ENCODE results near the gene CNTROB. TPM values are rescaled to one million over a fixed set of nuclear protein-coding genes. Genes with fewer than 3 reads are reported as not detected.

The CNTROB gene, protein sequence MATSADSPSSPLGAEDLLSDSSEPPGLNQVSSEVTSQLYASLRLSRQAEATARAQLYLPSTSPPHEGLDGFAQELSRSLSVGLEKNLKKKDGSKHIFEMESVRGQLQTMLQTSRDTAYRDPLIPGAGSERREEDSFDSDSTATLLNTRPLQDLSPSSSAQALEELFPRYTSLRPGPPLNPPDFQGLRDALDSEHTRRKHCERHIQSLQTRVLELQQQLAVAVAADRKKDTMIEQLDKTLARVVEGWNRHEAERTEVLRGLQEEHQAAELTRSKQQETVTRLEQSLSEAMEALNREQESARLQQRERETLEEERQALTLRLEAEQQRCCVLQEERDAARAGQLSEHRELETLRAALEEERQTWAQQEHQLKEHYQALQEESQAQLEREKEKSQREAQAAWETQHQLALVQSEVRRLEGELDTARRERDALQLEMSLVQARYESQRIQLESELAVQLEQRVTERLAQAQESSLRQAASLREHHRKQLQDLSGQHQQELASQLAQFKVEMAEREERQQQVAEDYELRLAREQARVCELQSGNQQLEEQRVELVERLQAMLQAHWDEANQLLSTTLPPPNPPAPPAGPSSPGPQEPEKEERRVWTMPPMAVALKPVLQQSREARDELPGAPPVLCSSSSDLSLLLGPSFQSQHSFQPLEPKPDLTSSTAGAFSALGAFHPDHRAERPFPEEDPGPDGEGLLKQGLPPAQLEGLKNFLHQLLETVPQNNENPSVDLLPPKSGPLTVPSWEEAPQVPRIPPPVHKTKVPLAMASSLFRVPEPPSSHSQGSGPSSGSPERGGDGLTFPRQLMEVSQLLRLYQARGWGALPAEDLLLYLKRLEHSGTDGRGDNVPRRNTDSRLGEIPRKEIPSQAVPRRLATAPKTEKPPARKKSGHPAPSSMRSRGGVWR
- 7.0 and 14.5 TPM in 2 replicates for total RNA-seq

DNA sequence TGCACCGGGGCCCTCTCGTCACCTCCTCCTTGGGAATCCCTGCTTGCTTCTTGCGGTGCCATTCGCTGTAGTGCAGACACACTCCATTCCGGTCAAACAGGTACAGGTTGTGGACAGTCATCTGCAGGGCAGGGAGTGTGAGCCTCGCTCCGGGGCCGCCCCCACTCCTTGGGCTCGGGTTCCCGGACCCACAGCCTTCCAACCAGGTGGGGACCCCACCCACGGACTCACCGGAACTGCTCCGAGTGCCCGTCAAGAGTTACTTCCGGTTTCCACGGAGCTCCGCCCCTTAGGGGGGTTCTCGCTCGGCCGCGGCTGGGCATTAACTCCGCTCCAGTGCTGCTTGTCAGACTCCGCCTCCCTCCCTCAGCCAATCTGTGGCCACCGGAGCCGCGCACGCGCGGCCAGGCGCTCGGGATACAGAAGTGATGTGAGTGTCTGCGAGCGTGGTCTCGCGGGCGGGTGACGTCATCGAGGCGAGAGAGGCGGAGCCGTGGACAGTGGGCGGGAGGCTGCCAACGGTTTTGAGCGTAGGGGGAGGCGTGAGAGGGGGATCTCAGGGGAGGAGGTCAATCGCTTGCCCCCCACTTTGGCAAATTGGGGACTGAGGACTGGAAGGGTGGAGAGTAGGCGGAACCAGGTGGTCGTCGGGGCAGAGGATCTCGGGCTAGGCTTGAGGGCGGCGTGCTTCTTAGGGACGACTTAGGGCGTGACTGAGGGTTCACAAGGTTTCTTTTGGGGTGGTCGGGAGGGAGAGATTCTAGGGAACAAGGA, at the start of gene CNTROB, which contains the start of gene TRAPPC1:
Gene CNTROB, plus strand, starts transcription at position 498 of the 774 bp plus-strand sequence. CDS start 874 bp downstream, outside the sequence.
Gene TRAPPC1, minus strand, starts transcription at position 238 of the 774 bp plus-strand sequence. Its CDS starts 117 bp downstream, at position 121.

DNA sequence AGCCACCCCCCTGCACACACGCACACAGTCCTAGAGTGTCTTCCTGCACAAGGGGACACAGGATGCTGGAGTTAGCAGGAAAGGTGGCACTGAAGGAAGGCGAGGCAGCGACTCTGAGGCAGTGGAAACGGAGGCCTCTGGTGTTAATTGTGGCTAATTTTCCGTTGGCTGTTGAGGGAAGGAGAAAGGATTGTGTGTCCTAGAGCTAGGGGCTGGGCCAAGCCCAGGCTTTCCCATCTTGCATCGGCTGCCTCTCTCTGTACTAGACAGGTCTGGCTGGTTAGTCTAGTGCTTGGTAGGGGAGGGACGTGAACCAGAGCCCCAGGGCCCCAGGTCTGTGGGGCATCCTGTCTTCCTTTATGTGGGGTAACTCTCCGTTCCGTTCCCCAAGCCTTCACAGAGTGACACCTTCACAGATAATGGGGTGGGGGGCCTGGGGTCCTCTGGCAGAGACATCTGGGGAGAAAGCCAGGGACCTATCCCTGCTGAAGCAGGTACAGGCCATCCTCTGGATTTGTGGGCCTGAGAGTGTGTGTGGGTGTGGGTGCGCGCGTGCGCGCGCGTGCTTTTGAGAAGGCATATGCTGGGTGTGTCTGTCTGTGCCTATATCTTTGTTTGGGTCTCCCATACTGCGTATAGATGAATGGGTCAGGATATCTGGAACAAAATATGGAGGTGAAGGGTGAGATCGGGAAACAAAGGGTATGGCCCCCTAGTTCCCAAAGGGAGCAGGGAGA, 43.7 kb upstream of the CNTROB start, which contains the start of gene CHD3:
Gene CHD3, plus strand, starts transcription at position 606 of the 737 bp plus-strand sequence. CDS start 212 bp downstream, outside the sequence.

DNA sequence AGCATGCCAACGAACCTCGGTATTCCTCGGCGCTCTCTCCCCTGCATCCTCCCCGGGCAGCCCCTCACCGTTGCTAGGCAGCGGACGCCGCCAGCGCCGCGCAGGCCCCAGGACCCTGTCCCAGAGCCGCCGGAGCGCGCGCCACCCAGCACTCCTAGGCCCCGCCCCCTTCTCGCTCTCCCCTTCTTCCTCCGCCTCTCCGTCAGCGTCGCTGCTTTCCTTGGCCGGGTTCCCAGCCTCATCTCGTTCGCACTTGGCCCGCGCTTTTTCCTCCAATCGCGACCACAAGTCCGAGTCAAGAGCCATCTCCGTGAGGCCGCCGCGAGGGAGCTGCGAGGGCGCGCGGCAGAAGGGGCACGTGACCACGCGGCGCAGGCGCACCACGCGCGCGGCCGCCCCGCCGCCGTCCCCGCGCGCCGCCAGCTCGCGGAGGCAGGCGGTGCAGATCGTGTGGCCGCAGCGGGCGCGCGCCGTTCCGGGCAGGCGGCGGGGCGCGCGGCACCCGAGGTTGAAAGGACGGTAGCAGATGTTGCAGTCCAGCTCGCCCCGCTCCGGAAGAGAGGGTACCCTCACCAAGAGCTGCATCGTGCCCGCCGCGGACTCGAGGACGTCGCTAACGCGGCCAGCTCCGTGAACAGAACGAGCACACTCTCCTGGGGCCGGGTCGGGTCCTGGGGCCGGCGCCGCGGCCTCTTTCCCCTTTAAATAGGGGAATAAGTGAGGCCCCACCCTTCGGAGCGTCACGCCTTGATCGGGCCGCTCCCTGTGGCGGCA, 16.2 kb upstream of the CNTROB start, which contains the start of gene RNF227:
Gene RNF227, minus strand, starts transcription at position 679 of the 774 bp plus-strand sequence. Its CDS starts 94 bp downstream, at position 585.

DNA sequence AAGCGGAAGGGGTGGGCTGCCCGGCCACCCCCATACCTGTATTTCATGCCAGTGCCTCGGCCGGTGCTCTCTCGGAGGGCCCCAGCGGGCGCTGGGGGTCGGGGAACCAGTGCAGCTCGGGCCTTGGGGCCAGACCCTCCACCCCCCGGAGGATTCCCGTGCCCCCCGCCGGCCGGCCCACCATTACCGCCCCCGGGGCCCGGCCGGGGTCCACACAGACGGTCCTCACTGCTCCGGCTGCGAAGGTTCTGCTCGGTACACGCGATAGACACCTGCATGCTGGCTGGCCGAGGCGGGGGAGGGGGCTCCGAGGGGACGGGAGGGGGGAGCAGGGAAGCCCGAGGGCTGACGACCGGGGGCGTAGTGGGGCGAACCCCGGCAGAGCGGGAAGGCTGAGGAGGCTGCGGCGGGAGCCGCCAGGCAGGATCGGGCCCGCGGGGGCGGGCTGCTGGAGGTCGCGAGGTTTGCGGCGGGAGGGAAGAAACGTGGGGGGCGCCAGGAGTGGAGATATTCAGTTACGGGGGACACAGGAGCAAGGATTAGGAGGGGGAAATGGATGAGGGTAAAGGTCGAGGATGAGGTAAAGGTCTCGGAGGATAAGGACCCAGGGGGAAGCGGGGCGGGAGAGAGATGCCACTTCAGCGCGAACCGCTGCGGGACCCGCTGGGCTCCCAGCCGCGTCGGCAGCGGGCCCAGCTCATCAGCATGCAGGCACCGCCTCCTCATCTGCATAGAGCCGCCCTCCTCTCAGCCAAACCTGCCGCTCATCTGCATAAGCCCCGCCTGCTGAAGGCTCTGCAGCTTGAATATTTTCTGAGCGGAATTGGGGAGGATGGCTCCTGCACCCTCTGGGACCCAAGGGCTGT, 2.6 kb upstream of the CNTROB start, which contains the start of gene KCNAB3:
Gene KCNAB3, minus strand, starts transcription at position 699 of the 866 bp plus-strand sequence. Its CDS starts 421 bp downstream, at position 278.

Other genes with a start within 250 kb of the CNTROB start
- gene TP53, start 244.7 kb upstream of the CNTROB start, total RNA-seq = 15.8 and 23.1 TPM in 2 replicates
- gene WRAP53, start 243.7 kb upstream of the CNTROB start, total RNA-seq = 4.6 and 4.7 TPM in 2 replicates
- gene EFNB3, start 227.0 kb upstream of the CNTROB start, total RNA-seq = 0.48 TPM in 1 of 2 replicates, not detected in the other
- 0.21 TPM in 1 of 2 replicates, not detected in the other for gene DNAH2, start 214.5 kb upstream of the CNTROB start, total RNA-seq
- 3.4 and 6.3 TPM in 2 replicates for gene KDM6B, start 98.0 kb upstream of the CNTROB start, total RNA-seq
- 0.43 and 0.96 TPM in 2 replicates for gene TMEM88, start 77.1 kb upstream of the CNTROB start, total RNA-seq
- gene NAA38, start 74.6 kb upstream of the CNTROB start, total RNA-seq = 45.1 and 49.0 TPM in 2 replicates
- 8.5 and 9.6 TPM in 2 replicates for gene CYB5D1, start 74.2 kb upstream of the CNTROB start, total RNA-seq
- gene CHD3, start 43.4 kb upstream of the CNTROB start, total RNA-seq = 32.2 and 63.9 TPM in 2 replicates
- 20.5 and 22.8 TPM in 2 replicates for gene RNF227, start 15.9 kb upstream of the CNTROB start, total RNA-seq
- gene KCNAB3, start 2.4 kb upstream of the CNTROB start, total RNA-seq = under 0.01 TPM in 1 of 2 replicates, not detected in the other
- 23.2 and 33.0 TPM in 2 replicates for gene TRAPPC1, start 260 bp upstream of the CNTROB start, total RNA-seq
- not detected in 2 replicates for gene GUCY2D, start 70.4 kb downstream of the CNTROB start, total RNA-seq
- gene ALOX15B, start 106.9 kb downstream of the CNTROB start, total RNA-seq = 53.3 and 97.1 TPM in 2 replicates
- 1.2 TPM in 1 of 2 replicates, not detected in the other for gene ALOX12B, start 155.5 kb downstream of the CNTROB start, total RNA-seq
- gene ALOXE3, start 186.3 kb downstream of the CNTROB start, total RNA-seq = 0.85 and 1.4 TPM in 2 replicates
- gene HES7, start 191.9 kb downstream of the CNTROB start, total RNA-seq = 1.2 and 1.5 TPM in 2 replicates
- 13.7 and 25.4 TPM in 2 replicates for gene PER1, start 220.2 kb downstream of the CNTROB start, total RNA-seq
- 3.4 and 3.9 TPM in 2 replicates for gene VAMP2, start 230.7 kb downstream of the CNTROB start, total RNA-seq
- 17.6 and 24.7 TPM in 2 replicates for gene TMEM107, start 244.2 kb downstream of the CNTROB start, total RNA-seq